HG03378 (cell line): ENCODE results near the gene GNA12.
"Not testable (repeated sequence)": the region's sequence is repeated elsewhere in the genome, so short reads cannot be mapped to it uniquely, and the experiment has no call there.

Experiments
- ATAC-seq: cut with Tn5 transposase; IDR thresholded peaks from one replicate; pipeline ENCODE4 v1.9.1; 2021; ENCODE audit warnings: mild to moderate bottlenecking, moderate library complexity; ENCODE audit not compliant: unreplicated experiment

Gene GNA12

GRCh38 chr7:2732388-2732787 is 111.7 kb downstream of the GNA12 start:
- ATAC-seq: no peak

- ATAC-seq: no peak
Observed at GRCh38 chr7:2730846-2731770, 113.0 kb downstream of the GNA12 start.

GRCh38 chr7:2729893-2730716 is 114.0 kb downstream of the GNA12 start:
- ATAC-seq: no peak

- no peak for ATAC-seq
Observed at GRCh38 chr7:2729031-2729892, 114.8 kb downstream of the GNA12 start.

- ATAC-seq: no peak
Observed at GRCh38 chr7:2728316-2729030, 115.6 kb downstream of the GNA12 start.

GRCh38 chr7:2727206-2727605 is 116.9 kb downstream of the GNA12 start:
- ATAC-seq: not testable (repeated sequence)

GRCh38 chr7:2726316-2727018 is 117.6 kb downstream of the GNA12 start:
- no peak for ATAC-seq

- no peak for ATAC-seq
Observed at GRCh38 chr7:2725178-2726105, 118.7 kb downstream of the GNA12 start.

GRCh38 chr7:2724453-2725177 is 119.5 kb downstream of the GNA12 start:
- ATAC-seq: no peak

- ATAC-seq: not testable (repeated sequence)
Observed at GRCh38 chr7:2724036-2724435, 120.1 kb downstream of the GNA12 start.

- ATAC-seq: no peak
Observed at GRCh38 chr7:2723138-2723850, 120.8 kb downstream of the GNA12 start.

GRCh38 chr7:2722591-2722990 is 121.5 kb downstream of the GNA12 start:
- ATAC-seq: no peak

GRCh38 chr7:2721842-2722241 is 122.3 kb downstream of the GNA12 start:
- no peak for ATAC-seq

- ATAC-seq: no peak
Observed at GRCh38 chr7:2720024-2720423, 124.1 kb downstream of the GNA12 start.

GRCh38 chr7:2719007-2719406 is 125.1 kb downstream of the GNA12 start:
- ATAC-seq: no peak

GRCh38 chr7:2718296-2718965 is 125.7 kb downstream of the GNA12 start:
- no peak for ATAC-seq
